ENCODE data around the gene ZBTB14.

ZBTB14 gene

GRCh38 chr18:5302606-5303005 is 7.1 kb upstream of the ZBTB14 start:
- Histone ChIP-seq H3K27ac (replicated peaks; ENCODE audit: low read length) (no peak overlapping the region), H4K8ac (ENCODE audit: low read depth, low read length) (no peak overlapping the region), H3K23ac (ENCODE audit: low read depth, low read length, poor library complexity) (no peak overlapping the region), H3K4me3 (ENCODE audit: low read length in 2 of 2) (no peak overlapping the region), H3K4me1 (ENCODE audit: control insufficient read depth in 2 of 2, insufficient read depth in 1 of 2, low read depth in 1 of 2, low read length in 2 of 2) (peaks cover 0 to 4% of the 10 kb centered on the region in 2 donors), H3K9ac (ENCODE audit: low read depth, low read length, poor library complexity) (no peak overlapping the region), H3K9me3 (replicated peaks in 1 of 2; ENCODE audit: control insufficient read depth in 2 of 2, insufficient read depth in 1 of 2, low read depth in 1 of 2, low read length in 2 of 2) (no peaks in the 10 kb centered on the region), H3K4ac (ENCODE audit: low read length) (no peak overlapping the region), H2BK5ac (ENCODE audit: low read length) (no peak overlapping the region), H3K14ac (ENCODE audit: low read length) (no peak overlapping the region), H4K91ac (ENCODE audit: low read depth, low read length, poor library complexity) (no peak overlapping the region), H3K4me2 (ENCODE audit: insufficient read depth, low read length, poor library complexity, severe bottlenecking) (no peak overlapping the region), H2BK12ac (ENCODE audit: low read length) (no peak overlapping the region), H3K79me1 (ENCODE audit: low read depth, low read length) (no peaks in the 10 kb centered on the region), H3K18ac (ENCODE audit: low read length) (no peak overlapping the region), H2BK120ac (ENCODE audit: low read depth, low read length) (no peak overlapping the region), H3K27me3 (ENCODE audit: control insufficient read depth in 3 of 3, insufficient read depth in 3 of 3, low read depth in 1 of 3, low read length in 3 of 3) (peaks cover 0 to 10% (median 0%) of the 10 kb centered on the region in 3 experiments), H2AFZ (ENCODE audit: low read length) (no peak overlapping the region), H2AK5ac (ENCODE audit: low read depth, low read length) (no peak overlapping the region), H2BK15ac (ENCODE audit: low read length) (no peak overlapping the region), H3K36me3 (replicated peaks in 1 of 2; ENCODE audit: control insufficient read depth in 2 of 2, insufficient read depth in 2 of 2, low read length in 2 of 2) (no peaks in the 10 kb centered on the region)
- no CpG with 5 or more reads among the region's 4 CpGs for WGBS, 2 donors (ENCODE audit: extremely low coverage in 2 of 2, insufficient read length in 2 of 2, insufficient replicate concordance in 1 of 2)
- no peak for DNase-seq (ENCODE audit: low spot score)

- Histone ChIP-seq H4K91ac (ENCODE audit: low read depth, low read length, poor library complexity) (no peak overlapping the region), H4K8ac (ENCODE audit: low read depth, low read length) (no peak overlapping the region), H3K27ac (replicated peaks; ENCODE audit: low read length) (no peak overlapping the region), H2BK5ac (ENCODE audit: low read length) (no peak overlapping the region), H3K27me3 (ENCODE audit: control insufficient read depth in 3 of 3, insufficient read depth in 3 of 3, low read depth in 1 of 3, low read length in 3 of 3) (peaks cover 0 to 10% (median 2%) of the 10 kb centered on the region in 3 experiments), H3K4me2 (ENCODE audit: insufficient read depth, low read length, poor library complexity, severe bottlenecking) (no peak overlapping the region), H3K9me3 (replicated peaks in 1 of 2; ENCODE audit: control insufficient read depth in 2 of 2, insufficient read depth in 1 of 2, low read depth in 1 of 2, low read length in 2 of 2) (no peaks in the 10 kb centered on the region), H2BK12ac (ENCODE audit: low read length) (no peak overlapping the region), H3K23ac (ENCODE audit: low read depth, low read length, poor library complexity) (no peak overlapping the region), H3K4me1 (ENCODE audit: control insufficient read depth in 2 of 2, insufficient read depth in 1 of 2, low read depth in 1 of 2, low read length in 2 of 2) (peaks cover 0 to 10% of the 10 kb centered on the region in 2 donors), H2AFZ (ENCODE audit: low read length) (no peak overlapping the region), H3K79me1 (ENCODE audit: low read depth, low read length) (no peaks in the 10 kb centered on the region), H3K9ac (ENCODE audit: low read depth, low read length, poor library complexity) (no peak overlapping the region), H3K14ac (ENCODE audit: low read length) (no peak overlapping the region), H3K4ac (ENCODE audit: low read length) (no peak overlapping the region), H3K4me3 (ENCODE audit: low read length in 2 of 2) (no peak overlapping the region), H2BK15ac (ENCODE audit: low read length) (no peak overlapping the region), H3K36me3 (replicated peaks in 1 of 2; ENCODE audit: control insufficient read depth in 2 of 2, insufficient read depth in 2 of 2, low read length in 2 of 2) (no peaks in the 10 kb centered on the region), H3K18ac (ENCODE audit: low read length) (no peak overlapping the region), H2AK5ac (ENCODE audit: low read depth, low read length) (no peak overlapping the region), H2BK120ac (ENCODE audit: low read depth, low read length) (no peak overlapping the region)
- DNase-seq (ENCODE audit: low spot score) = no peak
- WGBS, 2 donors (ENCODE audit: extremely low coverage in 2 of 2, insufficient read length in 2 of 2, insufficient replicate concordance in 1 of 2) = no CpG with 5 or more reads among the region's 4 CpGs
These were observed 5.0 kb upstream of the ZBTB14 start for GRCh38 chr18:5300476-5301010.

- no peak overlapping the region for H3K4me3 ChIP-seq (ENCODE audit: low read length in 2 of 2)
- no peak overlapping the region for H2BK15ac ChIP-seq (ENCODE audit: low read length)
- no peak overlapping the region for H2BK5ac ChIP-seq (ENCODE audit: low read length)
- H3K36me3 ChIP-seq (replicated peaks in 1 of 2; ENCODE audit: control insufficient read depth in 2 of 2, insufficient read depth in 2 of 2, low read length in 2 of 2) = peaks cover 0 to 3% of the 10 kb centered on the region in 2 donors
- peaks cover 0 to 10% (median 2%) of the 10 kb centered on the region in 3 experiments for H3K27me3 ChIP-seq (ENCODE audit: control insufficient read depth in 3 of 3, insufficient read depth in 3 of 3, low read depth in 1 of 3, low read length in 3 of 3)
- H3K27ac ChIP-seq (replicated peaks; ENCODE audit: low read length) = no peak overlapping the region
- peak overlapping the region; percentile 53 for H2AFZ ChIP-seq (ENCODE audit: low read length)
- H2BK12ac ChIP-seq (ENCODE audit: low read length) = no peak overlapping the region
- no peak overlapping the region for H3K4me2 ChIP-seq (ENCODE audit: insufficient read depth, low read length, poor library complexity, severe bottlenecking)
- no peak overlapping the region for H4K8ac ChIP-seq (ENCODE audit: low read depth, low read length)
- no peaks in the 10 kb centered on the region for H3K79me1 ChIP-seq (ENCODE audit: low read depth, low read length)
- H4K91ac ChIP-seq (ENCODE audit: low read depth, low read length, poor library complexity) = no peak overlapping the region
- no peak overlapping the region for H3K23ac ChIP-seq (ENCODE audit: low read depth, low read length, poor library complexity)
- H3K14ac ChIP-seq (ENCODE audit: low read length) = no peak overlapping the region
- no peak overlapping the region for H3K4ac ChIP-seq (ENCODE audit: low read length)
- no peak overlapping the region for H2AK5ac ChIP-seq (ENCODE audit: low read depth, low read length)
- no peak overlapping the region for H2BK120ac ChIP-seq (ENCODE audit: low read depth, low read length)
- no peak overlapping the region for H3K9ac ChIP-seq (ENCODE audit: low read depth, low read length, poor library complexity)
- H3K18ac ChIP-seq (ENCODE audit: low read length) = no peak overlapping the region
- DNase-seq (ENCODE audit: low spot score) = no peak
- no CpG with 5 or more reads among the region's 16 CpGs for WGBS, 2 donors (ENCODE audit: extremely low coverage in 2 of 2, insufficient read length in 2 of 2, insufficient replicate concordance in 1 of 2)
- peaks cover 5 to 13% of the 10 kb centered on the region in 2 donors for H3K4me1 ChIP-seq (ENCODE audit: control insufficient read depth in 2 of 2, insufficient read depth in 1 of 2, low read depth in 1 of 2, low read length in 2 of 2)
- H3K9me3 ChIP-seq (replicated peaks in 1 of 2; ENCODE audit: control insufficient read depth in 2 of 2, insufficient read depth in 1 of 2, low read depth in 1 of 2, low read length in 2 of 2) = no peaks in the 10 kb centered on the region
These were observed 2.8 kb upstream of the ZBTB14 start for GRCh38 chr18:5298156-5298852.

- no peak overlapping the region for H2BK5ac ChIP-seq (ENCODE audit: low read length)
- H3K9ac ChIP-seq (ENCODE audit: low read depth, low read length, poor library complexity) = no peak overlapping the region
- WGBS, 2 donors (ENCODE audit: extremely low coverage in 2 of 2, insufficient read length in 2 of 2, insufficient replicate concordance in 1 of 2) = no CpG with 5 or more reads among the region's 12 CpGs
- peaks cover 5 to 13% of the 10 kb centered on the region in 2 donors for H3K4me1 ChIP-seq (ENCODE audit: control insufficient read depth in 2 of 2, insufficient read depth in 1 of 2, low read depth in 1 of 2, low read length in 2 of 2)
- H2BK15ac ChIP-seq (ENCODE audit: low read length) = no peak overlapping the region
- H3K23ac ChIP-seq (ENCODE audit: low read depth, low read length, poor library complexity) = no peak overlapping the region
- H3K27me3 ChIP-seq (ENCODE audit: control insufficient read depth in 3 of 3, insufficient read depth in 3 of 3, low read depth in 1 of 3, low read length in 3 of 3) = peaks cover 0 to 10% (median 2%) of the 10 kb centered on the region in 3 experiments
- H3K36me3 ChIP-seq (replicated peaks in 1 of 2; ENCODE audit: control insufficient read depth in 2 of 2, insufficient read depth in 2 of 2, low read length in 2 of 2) = peaks cover 0 to 10% of the 10 kb centered on the region in 2 donors
- H3K18ac ChIP-seq (ENCODE audit: low read length) = no peak overlapping the region
- H3K79me1 ChIP-seq (ENCODE audit: low read depth, low read length) = no peaks in the 10 kb centered on the region
- no peak for DNase-seq (ENCODE audit: low spot score)
- H4K91ac ChIP-seq (ENCODE audit: low read depth, low read length, poor library complexity) = no peak overlapping the region
- peak overlapping the region; percentile 99 for H2AFZ ChIP-seq (ENCODE audit: low read length)
- no peak overlapping the region for H3K4ac ChIP-seq (ENCODE audit: low read length)
- H2BK12ac ChIP-seq (ENCODE audit: low read length) = no peak overlapping the region
- H3K4me2 ChIP-seq (ENCODE audit: insufficient read depth, low read length, poor library complexity, severe bottlenecking) = no peak overlapping the region
- no peak overlapping the region for H2BK120ac ChIP-seq (ENCODE audit: low read depth, low read length)
- H2AK5ac ChIP-seq (ENCODE audit: low read depth, low read length) = no peak overlapping the region
- no peak overlapping the region for H3K14ac ChIP-seq (ENCODE audit: low read length)
- peak overlapping the region in 1 of 2 donors; percentile 92 for H3K4me3 ChIP-seq (ENCODE audit: low read length in 2 of 2)
- H3K27ac ChIP-seq (replicated peaks; ENCODE audit: low read length) = no peak overlapping the region
- H4K8ac ChIP-seq (ENCODE audit: low read depth, low read length) = no peak overlapping the region
- no peaks in the 10 kb centered on the region for H3K9me3 ChIP-seq (replicated peaks in 1 of 2; ENCODE audit: control insufficient read depth in 2 of 2, insufficient read depth in 1 of 2, low read depth in 1 of 2, low read length in 2 of 2)
These were observed 2.1 kb upstream of the ZBTB14 start for GRCh38 chr18:5297597-5297996.
